H4 (cell line): ENCODE data around the gene PDE3A. TPM values are rescaled to one million over a fixed set of nuclear protein-coding genes. Genes with fewer than 3 reads are reported as not detected.
A peak's percentile ranks its signal among the peaks of the same experiment; 100 is the strongest.

ENCODE experiments used
- DNase-seq: peaks from one replicate; pipeline ENCODE4 v3.0.0-alpha.2; 2015; ENCODE audit warnings: low spot score
- total RNA-seq: library from RNA; depleted of rRNA; stranded (reverse); fragments of >200 nt; shearing (Covaris generic); gene quantifications from 2 replicates; pipeline ENCODE4 v1.2.3, GENCODE V29; 2014

The PDE3A gene
- total RNA-seq, 1 experiment from 2014 or later, result 8.9 TPM

DNA sequence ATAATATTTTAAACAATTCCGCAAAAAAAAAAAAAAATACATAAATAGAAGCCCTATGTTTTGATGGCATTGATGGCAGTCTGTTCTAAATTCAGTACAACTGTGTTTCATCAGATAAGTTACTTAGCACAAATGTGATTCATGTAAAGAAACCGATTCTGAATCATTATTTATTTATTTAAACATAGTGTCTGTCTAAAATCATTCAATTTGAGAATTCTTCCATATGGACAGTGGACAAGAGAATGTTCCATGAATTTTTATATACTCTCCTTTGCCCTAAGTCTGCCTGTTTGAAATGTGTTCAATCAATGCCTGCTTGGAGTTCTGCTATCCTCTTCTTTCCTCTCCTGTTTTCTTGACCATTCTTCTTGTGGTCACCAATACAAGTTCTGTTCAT, 126.5 kb downstream of the PDE3A start:
- DNase-seq, result no peak

DNA sequence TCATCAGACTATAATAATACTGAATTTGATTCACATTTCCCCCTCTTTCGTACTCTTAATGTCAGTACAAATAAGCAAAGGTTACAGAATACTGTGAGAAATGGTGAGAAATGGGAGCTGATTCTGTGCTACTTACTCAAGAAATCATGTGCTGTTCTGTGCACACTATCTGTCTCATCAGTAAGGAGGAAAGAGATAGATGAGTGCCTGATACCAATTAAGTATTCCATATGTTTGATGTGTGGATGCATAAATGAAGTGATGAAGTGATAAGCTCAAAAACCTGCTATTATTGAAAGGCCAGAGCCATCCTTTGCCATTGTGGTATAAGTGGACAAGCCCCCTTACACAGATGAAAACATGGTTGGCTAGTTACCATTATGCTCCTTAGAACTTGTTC, 127.7 kb downstream of the PDE3A start:
- no peak for DNase-seq

DNA sequence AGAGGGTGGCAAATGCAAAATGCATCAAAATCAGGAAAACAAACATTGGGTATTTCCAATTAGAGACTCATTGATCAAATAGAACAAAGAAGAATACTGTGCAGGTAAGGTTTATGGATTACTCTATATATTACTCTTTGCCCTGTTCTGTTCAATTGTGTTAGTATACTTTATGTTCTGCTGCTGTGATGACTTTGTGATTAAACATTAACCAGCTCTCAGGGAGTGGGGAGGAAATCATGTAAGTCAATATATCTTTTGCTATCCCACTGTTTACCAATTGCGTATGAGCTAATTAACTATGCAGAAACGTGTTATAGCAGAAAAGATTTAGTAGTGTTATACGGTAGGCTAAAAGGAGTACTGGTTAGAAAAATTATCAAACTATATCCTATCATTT, 129.4 kb downstream of the PDE3A start:
- DNase-seq, result no peak

DNA sequence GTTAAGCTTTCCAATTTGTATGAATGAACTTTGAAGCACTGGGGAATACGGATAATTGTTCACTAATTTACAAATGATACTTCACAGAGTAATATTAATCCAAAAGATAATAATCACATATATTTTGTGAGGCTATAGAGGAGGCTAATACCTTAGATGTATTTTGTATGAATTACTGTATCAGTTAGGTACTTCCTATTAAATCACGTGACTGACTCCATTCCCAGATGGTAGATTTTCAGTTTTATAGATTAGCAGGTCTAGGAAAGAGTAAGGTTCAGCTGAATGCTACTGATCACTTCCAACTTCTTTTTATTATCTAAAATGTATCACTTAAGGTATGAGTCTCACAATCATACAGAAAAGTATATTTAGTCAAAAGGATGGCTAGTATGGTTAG, 133.6 kb downstream of the PDE3A start:
- DNase-seq, result no peak

DNA sequence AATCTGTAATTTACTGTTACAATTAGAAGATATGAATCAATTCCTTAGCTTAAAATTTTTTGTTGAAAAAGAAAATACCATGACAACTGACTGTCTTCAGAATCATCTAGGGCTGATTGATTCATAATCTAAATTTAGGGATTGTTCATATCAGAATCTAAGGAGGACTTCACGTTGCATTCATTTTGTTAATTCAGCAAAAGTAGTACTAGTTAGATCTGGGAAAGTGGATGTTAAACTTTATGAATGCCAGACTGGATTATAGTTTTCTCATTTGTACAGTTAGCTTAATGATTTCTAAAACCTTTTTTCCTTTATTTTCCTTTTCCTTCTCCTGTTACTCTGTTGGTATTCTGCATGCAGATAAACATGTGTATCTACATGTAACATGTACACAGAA, 135.5 kb downstream of the PDE3A start:
- DNase-seq, result no peak

DNA sequence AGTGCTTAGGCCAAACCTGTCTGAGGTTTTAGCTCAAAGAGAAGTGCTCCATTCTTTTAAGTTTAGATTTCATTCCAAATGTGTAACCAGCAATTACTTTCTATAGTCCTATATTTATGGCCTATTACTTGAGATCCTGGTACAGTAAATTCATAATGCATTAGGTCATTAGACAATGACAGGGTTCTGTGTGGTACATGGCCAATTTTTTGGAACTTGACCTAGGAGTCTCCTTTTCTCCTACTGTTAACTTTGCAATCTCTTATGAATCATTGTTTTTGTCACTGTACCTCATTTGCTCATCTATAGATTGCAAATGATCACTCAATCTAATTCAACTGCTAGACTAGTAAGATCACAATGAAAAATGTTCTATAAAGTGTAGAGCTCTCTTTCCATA, 136.7 kb downstream of the PDE3A start:
- no peak for DNase-seq

DNA sequence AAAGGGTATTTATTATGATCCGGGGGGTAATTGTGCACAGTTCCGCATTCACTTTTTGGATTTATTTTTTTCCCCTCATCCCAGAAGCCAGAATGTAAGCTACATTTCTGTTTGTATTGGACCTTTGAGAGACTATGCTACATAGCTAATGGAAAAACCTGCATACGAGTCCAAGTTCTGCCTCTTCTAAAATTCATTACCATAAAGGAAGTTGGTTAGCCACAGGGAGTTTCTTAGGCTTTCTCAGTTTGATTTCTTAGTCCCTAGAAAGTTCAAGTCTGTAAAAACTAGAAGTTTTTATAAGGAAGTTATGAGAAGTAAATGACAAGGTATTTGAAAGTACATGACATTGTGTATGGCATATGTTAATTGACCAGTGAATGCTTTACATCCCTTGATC, 138.7 kb downstream of the PDE3A start:
- no peak for DNase-seq

DNA sequence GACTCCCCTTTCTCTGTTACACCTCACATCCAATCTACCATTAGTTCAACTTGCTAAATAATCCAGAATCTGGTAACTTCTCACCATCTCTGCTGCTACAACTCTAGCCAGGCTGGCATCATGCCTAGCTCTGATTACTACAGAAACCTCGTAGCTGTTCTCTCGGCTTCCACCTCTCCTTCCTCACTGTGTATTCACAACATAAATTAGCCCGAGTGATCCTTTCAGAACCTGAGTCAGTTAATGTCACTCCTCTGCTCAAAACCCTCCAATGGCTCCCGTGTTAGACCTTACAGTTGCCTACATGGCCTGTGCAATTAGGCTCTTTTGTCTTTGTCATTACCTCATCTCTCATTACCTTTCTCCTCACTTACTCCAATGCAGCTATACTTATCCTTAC, 139.4 kb downstream of the PDE3A start:
- DNase-seq, result no peak

DNA sequence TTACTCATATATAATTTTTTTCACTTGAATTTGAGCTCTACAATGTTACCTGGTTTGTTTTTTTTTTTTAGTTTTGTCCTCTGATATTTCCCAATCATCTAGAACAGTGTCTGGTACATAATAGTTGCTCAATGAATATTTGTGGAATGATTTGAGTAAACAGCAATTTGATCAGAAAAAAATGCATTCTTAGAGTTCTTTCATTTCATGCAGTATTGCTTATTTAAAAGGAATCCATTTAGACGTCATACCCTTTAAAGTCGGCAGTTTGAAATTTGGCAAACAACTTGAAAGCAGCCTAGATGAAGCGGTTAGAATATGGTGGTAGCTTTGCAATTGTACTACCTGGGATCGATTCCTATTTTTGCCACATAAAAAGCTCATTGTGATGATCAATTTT, 140.0 kb downstream of the PDE3A start:
- DNase-seq, result no peak

DNA sequence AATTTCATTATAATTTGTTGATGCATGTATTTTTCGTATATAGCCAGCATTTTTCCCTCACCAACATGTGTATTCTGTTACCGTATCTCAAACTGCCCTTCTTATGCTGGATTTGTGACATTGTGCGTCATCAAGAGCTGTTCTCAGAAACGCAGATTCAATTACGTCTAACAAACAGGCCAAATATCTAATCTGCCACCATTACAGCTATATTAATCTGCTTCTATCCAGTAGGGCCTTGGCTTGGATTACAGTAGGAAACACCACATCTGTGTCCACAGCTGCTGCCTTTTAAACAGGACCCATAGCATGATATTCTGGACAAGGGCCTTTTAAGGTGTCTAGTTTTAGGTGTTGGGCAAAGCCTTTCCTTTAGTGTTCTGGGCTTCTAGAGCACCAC, 140.6 kb downstream of the PDE3A start:
- DNase-seq, result no peak

DNA sequence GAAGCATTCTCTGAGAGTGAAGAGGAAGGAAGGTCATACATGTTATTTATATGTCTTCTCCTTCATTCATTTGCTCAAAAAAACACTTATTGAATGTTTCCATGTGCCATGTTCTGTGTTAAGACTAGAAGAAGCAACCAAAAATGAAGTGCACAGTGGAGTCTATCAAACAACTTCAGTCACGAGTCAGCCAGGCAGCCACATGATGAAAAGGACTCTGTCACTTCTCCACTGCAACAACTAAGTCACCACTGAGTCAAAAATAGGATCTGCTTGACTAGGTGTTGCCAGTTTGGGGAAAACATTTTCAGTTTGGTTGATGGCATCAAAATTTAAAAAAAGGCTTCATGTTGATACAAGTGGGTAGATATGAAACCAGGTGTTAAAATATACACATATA, 142.5 kb downstream of the PDE3A start:
- DNase-seq, result no peak

DNA sequence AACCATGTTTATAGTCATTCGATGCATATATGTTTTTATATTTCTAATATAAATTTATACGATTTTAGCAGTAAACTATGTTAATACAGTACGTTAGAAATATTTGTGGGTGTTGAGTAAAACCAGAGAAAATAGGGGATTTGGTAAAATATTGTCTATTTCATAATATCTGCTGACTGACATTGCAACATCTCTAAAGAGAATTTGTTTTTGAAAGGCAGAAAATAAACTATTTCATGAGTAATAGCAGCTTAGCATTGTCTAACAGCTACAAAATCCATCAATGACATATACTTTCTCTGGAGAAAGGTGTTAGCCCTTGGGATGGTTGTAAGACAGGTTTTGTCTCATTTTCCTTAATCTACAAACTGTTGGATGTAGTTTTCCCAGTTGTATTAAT, 144.9 kb downstream of the PDE3A start:
- no peak for DNase-seq

DNA sequence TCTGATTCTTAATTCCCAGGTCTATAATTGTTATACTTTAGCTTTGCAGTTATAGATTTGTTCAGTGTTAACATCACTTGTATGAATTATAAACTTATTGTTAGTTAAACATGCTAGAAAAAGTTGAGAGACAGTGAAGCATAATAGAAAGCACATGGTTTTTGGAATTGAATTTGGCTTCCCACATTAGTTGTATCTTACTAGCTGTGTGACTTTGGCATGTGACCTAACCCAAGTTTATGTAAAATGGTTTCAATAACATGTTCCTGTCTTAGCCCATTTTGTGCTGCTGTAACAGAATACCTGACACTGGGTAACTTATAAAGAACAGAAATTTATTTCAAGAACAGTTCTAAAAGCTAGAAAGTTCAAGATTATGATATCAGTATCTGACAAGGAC, 146.3 kb downstream of the PDE3A start:
- no peak for DNase-seq

DNA sequence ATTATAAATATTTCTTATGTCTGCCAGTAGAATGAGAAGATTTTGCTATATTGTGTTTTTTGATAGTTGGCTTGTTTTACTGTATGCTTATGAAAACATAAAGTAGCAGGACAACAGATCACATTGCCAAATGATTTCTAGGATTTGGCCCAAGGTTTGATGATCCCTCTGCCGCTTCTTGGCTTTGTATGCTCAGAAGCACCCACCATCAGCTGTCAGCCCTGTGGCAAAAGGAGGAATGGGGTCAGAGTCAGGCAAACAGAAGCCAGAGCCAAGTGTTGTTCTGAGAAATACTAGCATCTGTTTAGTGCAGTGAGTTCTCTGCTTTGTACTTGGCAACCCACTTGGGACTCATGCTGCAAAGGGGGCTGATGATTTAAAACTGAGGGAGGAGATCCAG, 152.2 kb downstream of the PDE3A start:
- DNase-seq, result no peak

DNA sequence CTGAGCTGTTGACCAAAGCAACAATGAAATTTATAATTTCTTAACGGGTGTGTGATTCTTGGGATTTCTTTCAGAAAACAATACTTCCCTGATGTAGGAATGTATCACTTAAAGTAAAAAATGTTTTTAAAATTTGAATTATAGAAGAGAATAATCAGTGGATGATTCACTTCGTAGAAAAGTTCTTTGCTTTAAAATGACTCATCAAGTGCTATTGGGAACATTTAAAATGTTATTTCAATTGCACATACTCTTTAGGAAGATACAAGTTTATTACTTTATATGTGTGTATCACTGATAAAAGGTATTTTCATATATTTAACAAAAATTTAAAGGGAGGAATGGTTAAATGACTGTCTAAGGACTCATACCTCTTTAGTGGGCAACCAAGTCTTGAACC, 155.3 kb downstream of the PDE3A start:
- DNase-seq, result no peak

DNA sequence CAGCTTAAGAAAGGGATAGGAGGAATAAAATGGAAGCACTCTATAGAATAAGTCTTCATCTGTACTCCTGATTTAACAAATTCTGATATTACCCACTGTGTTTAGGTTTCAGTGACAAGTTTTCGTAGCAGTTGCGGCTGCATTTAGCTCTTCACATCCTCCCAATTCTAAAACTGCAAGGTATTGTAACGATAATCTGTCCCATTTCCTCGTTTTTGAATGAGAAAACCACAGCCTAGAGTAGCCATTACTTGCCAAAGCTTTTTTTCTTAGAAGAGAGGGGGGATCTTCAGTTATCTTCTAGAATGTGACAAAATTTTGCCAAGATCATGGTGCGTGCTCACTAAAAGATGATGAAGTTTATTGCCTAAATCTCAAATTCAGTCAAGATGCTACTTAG, 155.8 kb downstream of the PDE3A start:
- no peak for DNase-seq

DNA sequence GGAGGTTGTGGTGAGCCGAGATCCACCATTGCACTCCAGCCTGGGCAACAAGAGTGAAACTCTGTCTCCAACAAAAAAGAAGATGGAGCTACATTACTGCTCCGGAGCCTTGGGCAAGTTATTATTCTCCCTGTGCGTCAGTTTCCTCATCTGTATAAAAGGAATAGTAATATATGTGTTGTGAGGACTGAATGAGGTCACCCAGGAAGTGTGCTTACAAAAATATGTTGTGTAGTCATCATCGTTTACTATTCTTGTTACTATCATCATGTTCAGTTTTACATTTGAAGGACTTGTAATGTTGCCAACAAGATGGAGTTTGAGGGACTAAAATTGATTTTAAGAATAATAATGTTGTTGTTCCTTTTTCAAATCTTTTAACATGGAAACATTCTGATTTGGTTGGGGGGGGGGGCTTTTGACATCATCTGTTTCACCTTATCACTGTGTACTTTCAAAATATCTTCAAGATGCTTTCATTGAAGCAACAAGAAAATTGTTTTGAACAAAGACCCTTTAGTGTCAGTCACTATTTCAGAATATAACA, 156.8 kb downstream of the PDE3A start:
- DNase-seq, result no peak

DNA sequence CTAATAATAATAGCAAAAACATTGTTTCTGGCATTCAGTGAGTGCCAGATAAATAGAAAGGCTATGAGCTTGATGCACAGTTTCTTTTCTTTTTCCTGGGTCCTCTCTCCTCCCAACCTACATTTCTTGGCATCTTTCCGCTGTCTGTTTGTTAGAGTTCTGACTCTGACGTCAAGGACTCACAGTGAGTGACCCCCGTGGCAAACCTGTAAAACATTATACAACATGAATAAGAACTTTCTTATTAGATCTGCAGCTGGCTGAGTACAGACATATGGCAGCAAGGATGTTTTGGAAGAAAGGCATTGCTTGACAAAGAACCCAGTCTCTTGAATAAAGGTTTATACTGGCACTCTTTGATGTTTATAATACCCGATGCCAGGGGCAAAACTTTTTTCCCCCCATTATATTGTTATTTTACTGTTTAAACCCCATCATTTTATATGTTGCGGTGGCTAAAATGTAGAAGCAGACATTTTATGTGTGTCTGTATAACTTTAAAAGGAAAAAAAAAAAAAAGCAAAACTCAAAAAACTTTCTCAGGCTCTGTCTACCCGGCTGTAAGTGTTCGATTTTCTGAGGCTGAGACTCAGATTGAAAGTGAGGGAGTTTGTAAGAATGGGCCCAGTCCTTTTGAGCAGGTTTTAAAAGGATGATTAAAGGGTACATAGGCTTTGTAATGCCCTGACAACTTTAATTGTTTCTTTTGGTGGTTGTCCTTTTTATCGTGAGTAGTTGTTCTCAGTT, 159.3 kb downstream of the PDE3A start:
- DNase-seq, result peak; percentile 9

DNA sequence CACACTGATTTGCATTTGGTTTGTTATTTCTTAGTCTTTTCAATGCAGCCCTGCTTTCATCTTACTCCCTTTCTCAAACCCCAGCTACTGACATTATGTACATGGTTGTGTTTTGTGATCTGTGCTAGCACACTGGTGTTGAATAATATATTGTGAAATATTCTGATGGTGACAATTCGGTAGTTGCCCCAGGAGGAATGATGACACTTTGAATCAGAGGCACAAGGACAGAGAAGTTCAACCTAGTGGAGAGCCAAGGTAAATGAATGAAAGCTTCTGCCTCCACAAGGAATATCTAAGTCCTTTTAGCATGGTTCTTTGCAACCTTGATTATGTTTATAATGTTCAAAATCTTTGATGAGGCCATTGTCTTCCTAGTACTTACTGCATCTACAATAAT, 159.9 kb downstream of the PDE3A start:
- no peak for DNase-seq

DNA sequence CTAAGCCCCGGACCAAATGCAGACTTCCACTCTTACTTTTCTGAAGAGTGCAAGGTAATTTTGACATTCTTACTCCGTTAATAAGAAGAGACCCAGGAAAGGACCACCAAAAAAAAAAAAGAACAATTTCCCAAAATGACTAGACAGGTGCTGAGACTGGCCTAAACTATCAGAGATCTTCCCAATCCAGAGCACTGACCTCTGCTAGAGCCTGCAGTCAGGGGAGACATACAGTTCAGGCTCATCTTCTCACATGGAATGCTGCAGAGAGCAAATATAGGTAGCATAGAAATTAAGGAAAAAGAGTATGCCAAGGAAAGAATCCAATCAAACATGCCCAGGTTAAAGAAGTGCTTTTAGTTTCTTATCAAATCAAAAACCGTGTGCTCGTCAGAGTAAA, 177.9 kb downstream of the PDE3A start:
- no peak for DNase-seq

DNA sequence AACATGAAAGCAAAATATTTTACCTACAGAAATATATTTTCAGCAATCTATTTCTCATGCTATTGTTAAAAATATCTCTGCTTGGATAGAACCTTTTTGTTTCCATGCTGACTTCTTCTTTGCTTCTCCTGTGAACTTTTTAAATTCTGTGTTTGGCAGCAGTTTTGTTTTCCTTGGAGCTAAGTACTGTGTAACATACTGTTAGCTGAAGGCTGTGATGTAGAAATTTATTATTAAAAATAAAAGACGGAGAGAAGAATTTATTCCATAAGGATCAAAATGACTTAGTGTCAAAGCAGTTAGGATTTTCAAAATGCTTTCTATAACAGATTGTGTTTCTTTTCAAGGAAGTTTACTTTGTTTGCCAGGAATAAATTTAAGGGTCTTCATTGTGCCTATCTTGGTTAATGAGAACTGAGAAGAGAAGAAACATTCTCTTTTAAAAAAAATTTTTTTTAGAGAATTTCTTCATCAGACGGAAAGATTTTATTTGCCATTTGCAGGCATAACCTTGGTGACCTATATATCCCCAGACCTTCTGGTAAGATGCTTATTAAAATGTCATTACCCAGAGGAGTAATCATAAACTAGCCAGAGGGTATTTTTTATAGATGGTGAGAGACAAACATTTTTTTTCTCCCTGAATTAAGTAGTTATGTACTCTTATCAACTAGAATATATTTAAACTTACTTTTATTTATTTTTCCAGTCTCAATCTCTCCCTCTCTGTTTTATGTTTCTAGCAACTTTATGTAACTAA, 179.7 kb downstream of the PDE3A start:
- DNase-seq, result no peak

DNA sequence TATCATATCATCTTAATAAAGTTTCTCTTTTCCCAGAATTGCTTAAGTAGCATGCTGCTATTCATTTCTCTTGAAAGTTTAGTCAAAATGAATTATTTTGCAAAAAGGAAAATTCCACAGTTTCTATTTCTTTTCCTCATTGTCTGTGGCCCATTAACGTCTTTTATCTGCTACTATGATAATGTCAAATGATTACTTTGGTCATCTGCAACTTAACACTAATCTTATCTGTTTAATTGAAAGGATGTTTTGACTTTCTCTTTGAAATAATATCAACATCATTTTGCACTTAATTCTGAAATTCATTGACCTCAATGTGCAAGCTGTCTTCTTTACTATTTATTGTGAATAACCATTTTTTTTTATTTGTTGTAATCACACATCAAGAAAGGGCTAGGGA, 180.3 kb downstream of the PDE3A start:
- DNase-seq, result no peak

DNA sequence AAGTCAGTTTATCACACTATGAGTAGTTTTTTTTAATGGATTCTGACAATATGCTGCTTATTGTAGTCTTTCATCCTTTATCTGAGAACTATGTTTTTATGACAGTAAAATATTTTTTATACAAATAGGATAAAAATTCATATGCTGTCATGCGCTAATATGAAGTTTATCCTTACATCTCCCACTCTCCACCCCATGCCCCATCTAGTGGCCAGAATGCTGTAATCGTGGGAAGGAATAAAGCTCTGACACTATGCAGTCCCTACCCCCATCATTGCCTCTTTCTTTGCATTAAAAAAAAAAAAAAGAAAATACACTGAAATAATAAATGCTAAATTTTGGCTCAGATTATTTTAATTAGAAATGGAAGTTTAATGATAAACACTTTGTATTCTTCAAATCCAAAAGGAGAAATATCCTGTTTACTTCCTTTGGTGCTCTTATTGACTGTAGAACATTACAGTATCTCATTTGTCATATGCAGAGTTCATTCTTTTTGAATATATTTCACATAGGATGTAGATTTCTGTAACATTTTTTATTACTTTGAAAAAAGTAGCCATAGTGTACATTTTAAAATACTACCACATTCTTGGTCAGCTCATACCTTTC, 180.9 kb downstream of the PDE3A start:
- DNase-seq, result peak; percentile 32
